ENCODE data around the gene CWC25. TPM values are rescaled to one million over a fixed set of nuclear protein-coding genes. Genes with fewer than 3 reads are reported as not detected.

Gene CWC25
- total and polyA plus RNA-seq, 2 of the 13 experiments (the other 11 are each of a cell fraction or from before 2014, with no cell fraction given): 15.6 to 22.7 TPM

- TF ChIP-seq, protein P1, sequence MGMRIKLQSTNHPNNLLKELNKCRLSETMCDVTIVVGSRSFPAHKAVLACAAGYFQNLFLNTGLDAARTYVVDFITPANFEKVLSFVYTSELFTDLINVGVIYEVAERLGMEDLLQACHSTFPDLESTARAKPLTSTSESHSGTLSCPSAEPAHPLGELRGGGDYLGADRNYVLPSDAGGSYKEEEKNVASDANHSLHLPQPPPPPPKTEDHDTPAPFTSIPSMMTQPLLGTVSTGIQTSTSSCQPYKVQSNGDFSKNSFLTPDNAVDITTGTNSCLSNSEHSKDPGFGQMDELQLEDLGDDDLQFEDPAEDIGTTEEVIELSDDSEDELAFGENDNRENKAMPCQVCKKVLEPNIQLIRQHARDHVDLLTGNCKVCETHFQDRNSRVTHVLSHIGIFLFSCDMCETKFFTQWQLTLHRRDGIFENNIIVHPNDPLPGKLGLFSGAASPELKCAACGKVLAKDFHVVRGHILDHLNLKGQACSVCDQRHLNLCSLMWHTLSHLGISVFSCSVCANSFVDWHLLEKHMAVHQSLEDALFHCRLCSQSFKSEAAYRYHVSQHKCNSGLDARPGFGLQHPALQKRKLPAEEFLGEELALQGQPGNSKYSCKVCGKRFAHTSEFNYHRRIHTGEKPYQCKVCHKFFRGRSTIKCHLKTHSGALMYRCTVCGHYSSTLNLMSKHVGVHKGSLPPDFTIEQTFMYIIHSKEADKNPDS (CRISPR knock-in tag; IDR thresholded peaks at IDR 0.05): no peak
- TF ChIP-seq ZNF746 (CRISPR knock-in tag; IDR thresholded peaks at IDR 0.05): no peak
- TF ChIP-seq MAFG (CRISPR knock-in tag; IDR thresholded peaks at IDR 0.05): no peak
- TF ChIP-seq FUBP1 (CRISPR knock-in tag; IDR thresholded peaks at IDR 0.05; ENCODE audit: borderline replicate concordance): no peak
- peak; percentile 7; the same call in 1 of the 2 replicates for TF ChIP-seq GATAD2A (CRISPR knock-in tag; IDR thresholded peaks at IDR 0.05)
- TF ChIP-seq, protein P2, sequence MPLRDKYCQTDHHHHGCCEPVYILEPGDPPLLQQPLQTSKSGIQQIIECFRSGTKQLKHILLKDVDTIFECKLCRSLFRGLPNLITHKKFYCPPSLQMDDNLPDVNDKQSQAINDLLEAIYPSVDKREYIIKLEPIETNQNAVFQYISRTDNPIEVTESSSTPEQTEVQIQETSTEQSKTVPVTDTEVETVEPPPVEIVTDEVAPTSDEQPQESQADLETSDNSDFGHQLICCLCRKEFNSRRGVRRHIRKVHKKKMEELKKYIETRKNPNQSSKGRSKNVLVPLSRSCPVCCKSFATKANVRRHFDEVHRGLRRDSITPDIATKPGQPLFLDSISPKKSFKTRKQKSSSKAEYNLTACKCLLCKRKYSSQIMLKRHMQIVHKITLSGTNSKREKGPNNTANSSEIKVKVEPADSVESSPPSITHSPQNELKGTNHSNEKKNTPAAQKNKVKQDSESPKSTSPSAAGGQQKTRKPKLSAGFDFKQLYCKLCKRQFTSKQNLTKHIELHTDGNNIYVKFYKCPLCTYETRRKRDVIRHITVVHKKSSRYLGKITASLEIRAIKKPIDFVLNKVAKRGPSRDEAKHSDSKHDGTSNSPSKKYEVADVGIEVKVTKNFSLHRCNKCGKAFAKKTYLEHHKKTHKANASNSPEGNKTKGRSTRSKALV (CRISPR knock-in tag; IDR thresholded peaks at IDR 0.05): no peak; the same call in 1 of the 2 replicates
- TF ChIP-seq HIVEP1 (CRISPR knock-in tag; IDR thresholded peaks at IDR 0.05): no peak
- TF ChIP-seq ZNF7 (CRISPR knock-in tag; IDR thresholded peaks at IDR 0.05): 0 out of 2 replicates have a peak, but pooled peaks have one; percentile 3
- no peak for TF ChIP-seq HNRNPLL (IDR thresholded peaks at IDR 0.05; ENCODE audit: low read depth, low read length, poor library complexity, severe bottlenecking)
- peak; percentile 25; the same call in 1 of the 2 replicates for TF ChIP-seq MIXL1 (CRISPR knock-in tag; IDR thresholded peaks at IDR 0.05)
- no peak for TF ChIP-seq CCAR2 (optimal IDR thresholded peaks at IDR 0.05; ENCODE audit: low read depth, low read length)
- TF ChIP-seq RXRB (CRISPR knock-in tag; IDR thresholded peaks at IDR 0.05; ENCODE audit: borderline replicate concordance): no peak
- TF ChIP-seq TFDP1 (CRISPR knock-in tag; IDR thresholded peaks at IDR 0.05; ENCODE audit: borderline replicate concordance): no peak
- TF ChIP-seq MBNL3 (CRISPR knock-in tag; conservative IDR thresholded peaks at IDR 0.05): no peak
- TF ChIP-seq SCMH1 (CRISPR knock-in tag; IDR thresholded peaks at IDR 0.05; ENCODE audit: borderline replicate concordance): no peak
- 0 out of 2 replicates have a peak, but pooled peaks have one; percentile 2 for TF ChIP-seq ZSCAN9 (CRISPR knock-in tag; IDR thresholded peaks at IDR 0.05; ENCODE audit: borderline replicate concordance)
- no peak for TF ChIP-seq ZNF263 (CRISPR knock-in tag; IDR thresholded peaks at IDR 0.05)
- no peak for TF ChIP-seq CBX5 (CRISPR knock-in tag; IDR thresholded peaks at IDR 0.05; ENCODE audit: borderline replicate concordance)
- peak; percentile 63; the same call in 1 of the 2 replicates for TF ChIP-seq ZNF816 (CRISPR knock-in tag; IDR thresholded peaks at IDR 0.05; ENCODE audit: borderline replicate concordance)
- TF ChIP-seq, protein P3, sequence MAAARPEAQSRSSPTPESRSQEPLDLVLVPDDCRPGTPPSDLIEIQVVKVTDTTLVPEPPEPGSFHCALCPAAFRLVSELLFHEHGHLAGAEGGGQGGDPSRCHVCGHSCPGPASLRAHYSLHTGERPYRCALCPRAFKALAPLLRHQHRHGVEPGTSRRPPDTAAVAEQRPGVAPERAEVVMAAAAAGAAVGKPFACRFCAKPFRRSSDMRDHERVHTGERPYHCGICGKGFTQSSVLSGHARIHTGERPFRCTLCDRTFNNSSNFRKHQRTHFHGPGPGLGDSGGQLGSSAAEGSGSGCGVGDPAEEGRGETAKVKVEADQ (CRISPR knock-in tag; IDR thresholded peaks at IDR 0.05; ENCODE audit: borderline replicate concordance): no peak; the same call in 1 of the 2 replicates
- TF ChIP-seq MEF2D (CRISPR knock-in tag; IDR thresholded peaks at IDR 0.05): 0 out of 2 replicates have a peak, but pooled peaks have one; percentile 15
- TF ChIP-seq CENPX (CRISPR knock-in tag; IDR thresholded peaks at IDR 0.05): no peak
- no peak for TF ChIP-seq RBAK (CRISPR knock-in tag; IDR thresholded peaks at IDR 0.05)
Measured at GRCh38 chr17:38800237-38800760, 24.8 kb downstream of the CWC25 start (continued).

Measured in HepG2 (cell line).